ENCODE results near the gene DDX3X. TPM values are rescaled to one million over a fixed set of nuclear protein-coding genes. Genes with fewer than 3 reads are reported as not detected.
"Not testable (repeated sequence)": the region's sequence is repeated elsewhere in the genome, so short reads cannot be mapped to it uniquely, and the experiment has no call there.

DDX3X gene
- total RNA-seq (ENCODE audit: low replicate concordance), result 216 and 264 TPM in 2 replicates

DNA sequence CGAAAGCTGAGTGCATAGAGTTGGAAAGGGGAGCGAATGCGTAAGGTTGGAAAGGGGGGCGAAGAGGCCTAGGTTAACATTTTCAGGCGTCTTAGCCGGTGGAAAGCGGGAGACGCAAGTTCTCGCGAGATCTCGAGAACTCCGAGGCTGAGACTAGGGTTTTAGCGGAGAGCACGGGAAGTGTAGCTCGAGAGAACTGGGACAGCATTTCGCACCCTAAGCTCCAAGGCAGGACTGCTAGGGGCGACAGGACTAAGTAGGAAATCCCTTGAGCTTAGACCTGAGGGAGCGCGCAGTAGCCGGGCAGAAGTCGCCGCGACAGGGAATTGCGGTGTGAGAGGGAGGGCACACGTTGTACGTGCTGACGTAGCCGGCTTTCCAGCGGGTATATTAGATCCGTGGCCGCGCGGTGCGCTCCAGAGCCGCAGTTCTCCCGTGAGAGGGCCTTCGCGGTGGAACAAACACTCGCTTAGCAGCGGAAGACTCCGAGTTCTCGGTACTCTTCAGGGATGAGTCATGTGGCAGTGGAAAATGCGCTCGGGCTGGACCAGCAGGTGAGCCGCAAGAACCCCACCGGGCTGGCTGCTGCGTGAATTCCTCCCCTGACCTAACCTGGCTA, at the start of gene DDX3X:
TSS of gene DDX3X (plus strand) at position 419 of the 619 bp plus-strand sequence. CDS start at position 510, 91 bp downstream.
- H3K4me3 Mint-ChIP-seq, result peak within 1 kb of the TSS; percentile 94
- DNase-seq (ENCODE audit: low spot score), result peak; percentile 90
- peaks cover 66% of the 10 kb centered on the region for H3K79me2 ChIP-seq (ENCODE audit: low read depth)
- H3K36me3 ChIP-seq, result peaks cover 4% of the 10 kb centered on the region
- H3K27me3 ChIP-seq, result no peaks in the 10 kb centered on the region
- H3K4me1 ChIP-seq, result peaks cover 16% of the 10 kb centered on the region
- peak within 1 kb of the TSS; percentile 84 for H3K4me3 ChIP-seq
- H4K20me1 ChIP-seq (ENCODE audit: low read depth), result peaks cover 44% of the 10 kb centered on the region
- peaks cover 12% of the 10 kb centered on the region for H3K27me3 Mint-ChIP-seq (ENCODE audit: insufficient read depth, low read depth)
- H3K27ac ChIP-seq, result peak within 1 kb of the TSS; percentile 99
- peak within 1 kb of the TSS; percentile 87 for H3K4me2 ChIP-seq
- H3K9me3 Mint-ChIP-seq, result peaks cover 3% of the 10 kb centered on the region
- peaks cover 5% of the 10 kb centered on the region for H3K36me3 Mint-ChIP-seq
- peaks cover 24% of the 10 kb centered on the region for H3F3A ChIP-seq (ENCODE audit: low read depth)
- peak within 1 kb of the TSS; percentile 100 for H3K27ac Mint-ChIP-seq
- peak within 1 kb of the TSS; percentile 55 for H2AFZ ChIP-seq (replicated peaks)
- H3K9me3 ChIP-seq (ENCODE audit: low read depth), result no peaks in the 10 kb centered on the region
- peak within 1 kb of the TSS; percentile 97 for H3K9ac ChIP-seq
- H3K4me1 Mint-ChIP-seq, result peaks cover 16% of the 10 kb centered on the region
- TF ChIP-seq EZH2 (IDR thresholded peaks at IDR 0.05), result no peak
- TF ChIP-seq CTCF (IDR thresholded peaks at IDR 0.05), result peak; percentile 19

DNA sequence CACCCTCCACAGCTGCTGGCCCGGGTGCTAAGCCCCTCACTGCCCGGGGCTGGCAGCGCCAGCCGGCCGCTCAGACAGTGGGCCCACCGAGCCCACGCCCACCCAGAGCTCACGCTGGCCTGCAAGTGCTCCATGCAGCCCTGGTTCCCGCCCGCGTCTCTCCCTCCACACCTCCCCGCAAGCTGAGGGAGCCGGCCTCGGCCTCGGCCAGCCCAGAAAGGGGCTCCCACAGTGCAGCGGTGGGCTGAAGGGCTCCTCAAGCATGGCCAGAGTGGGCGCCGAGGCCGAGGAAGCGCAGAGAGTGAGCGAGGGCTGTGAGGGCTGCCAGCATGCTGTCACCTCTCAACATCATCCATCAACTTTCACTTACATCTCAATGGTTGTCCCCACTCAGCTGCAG, 48.0 kb upstream of the DDX3X start:
- not testable (repeated sequence) for H3K4me2 ChIP-seq; H3K36me3 Mint-ChIP-seq; H3K79me2 ChIP-seq (ENCODE audit: low read depth); H3K27ac Mint-ChIP-seq; DNase-seq (ENCODE audit: low spot score); H3K4me3 ChIP-seq; H3K9me3 ChIP-seq (ENCODE audit: low read depth); H3K27ac ChIP-seq; H3K27me3 Mint-ChIP-seq (ENCODE audit: insufficient read depth, low read depth); H3K4me3 Mint-ChIP-seq; H3K9ac ChIP-seq; H3K4me1 Mint-ChIP-seq; H3K36me3 ChIP-seq; H2AFZ ChIP-seq (replicated peaks); H4K20me1 ChIP-seq (ENCODE audit: low read depth); H3K27me3 ChIP-seq
- Histone ChIP-seq H3F3A (ENCODE audit: low read depth) (peaks cover 20% of the 10 kb centered on the region), H3K4me1 (peaks cover 10% of the 10 kb centered on the region)
- H3K9me3 Mint-ChIP-seq, result peaks cover 14% of the 10 kb centered on the region

DNA sequence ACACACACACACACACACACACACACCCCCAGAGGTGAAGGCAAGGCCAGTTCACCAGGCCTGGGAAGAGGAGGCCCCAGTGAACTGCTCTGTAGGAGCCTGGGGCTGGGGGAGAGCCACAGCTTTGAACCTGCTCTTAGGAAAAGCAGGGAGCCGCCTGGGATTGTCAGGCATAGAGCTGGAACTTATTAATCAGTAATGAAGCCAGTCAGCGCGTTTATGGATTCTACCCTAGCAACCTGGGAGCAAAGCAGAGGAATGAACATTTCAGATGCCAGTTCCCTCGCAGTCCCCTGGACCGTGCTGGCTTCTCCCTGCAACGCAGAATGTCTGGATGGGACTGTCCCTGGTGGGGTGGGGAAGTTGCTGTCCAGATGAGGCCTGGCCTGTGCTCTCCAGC, 45.3 kb upstream of the DDX3X start:
- H3K4me2 ChIP-seq, result no peak overlapping the region
- no peaks in the 10 kb centered on the region for H3K27me3 ChIP-seq
- Mint-ChIP-seq H3K27me3 (ENCODE audit: insufficient read depth, low read depth) (no peaks in the 10 kb centered on the region), H3K36me3 (no peaks in the 10 kb centered on the region), H3K27ac (no peak overlapping the region), H3K9me3 (peaks cover 22% of the 10 kb centered on the region), H3K4me3 (peak overlapping the region; percentile 4), H3K4me1 (peaks cover 18% of the 10 kb centered on the region)
- TF ChIP-seq CTCF (IDR thresholded peaks at IDR 0.05) (no peak), EZH2phosphoT487 (IDR thresholded peaks at IDR 0.05) (no peak), EZH2 (IDR thresholded peaks at IDR 0.05) (no peak)
- no peak overlapping the region for H3K9ac ChIP-seq
- H3K4me3 ChIP-seq, result no peak overlapping the region
- H3K4me1 ChIP-seq, result peaks cover 21% of the 10 kb centered on the region
- no peak for DNase-seq (ENCODE audit: low spot score)
- no peak overlapping the region for H2AFZ ChIP-seq (replicated peaks)
- H3K79me2 ChIP-seq (ENCODE audit: low read depth), result no peaks in the 10 kb centered on the region
- H3F3A ChIP-seq (ENCODE audit: low read depth), result peaks cover 45% of the 10 kb centered on the region
- H3K36me3 ChIP-seq, result no peaks in the 10 kb centered on the region
- no peaks in the 10 kb centered on the region for H4K20me1 ChIP-seq (ENCODE audit: low read depth)
- no peak overlapping the region for H3K27ac ChIP-seq
- H3K9me3 ChIP-seq (ENCODE audit: low read depth), result peaks cover 3% of the 10 kb centered on the region

GRCh38 chrX:41289095-41289494, 44.9 kb upstream of the DDX3X start:
- H3K27ac ChIP-seq, result no peak overlapping the region

More at GRCh38 chrX:41289095-41289494, 44.9 kb upstream of the DDX3X start:
- Mint-ChIP-seq H3K4me1 (peaks cover 18% of the 10 kb centered on the region), H3K27me3 (ENCODE audit: insufficient read depth, low read depth) (no peaks in the 10 kb centered on the region), H3K36me3 (no peaks in the 10 kb centered on the region), H3K27ac (no peak overlapping the region), H3K9me3 (peaks cover 19% of the 10 kb centered on the region), H3K4me3 (no peak overlapping the region)
- peaks cover 3% of the 10 kb centered on the region for H3K9me3 ChIP-seq (ENCODE audit: low read depth)
- no peaks in the 10 kb centered on the region for H3K79me2 ChIP-seq (ENCODE audit: low read depth)
- peaks cover 42% of the 10 kb centered on the region for H3F3A ChIP-seq (ENCODE audit: low read depth)
- DNase-seq (ENCODE audit: low spot score), result no peak
- H3K4me1 ChIP-seq, result peaks cover 21% of the 10 kb centered on the region
- H3K9ac ChIP-seq, result no peak overlapping the region
- no peaks in the 10 kb centered on the region for H4K20me1 ChIP-seq (ENCODE audit: low read depth)
- H3K27me3 ChIP-seq, result no peaks in the 10 kb centered on the region
- no peak overlapping the region for H3K4me2 ChIP-seq
- no peak for TF ChIP-seq CTCF (IDR thresholded peaks at IDR 0.05)
- TF ChIP-seq EZH2 (IDR thresholded peaks at IDR 0.05), result no peak
- TF ChIP-seq EZH2phosphoT487 (IDR thresholded peaks at IDR 0.05), result no peak
- no peak overlapping the region for H3K4me3 ChIP-seq
- H2AFZ ChIP-seq (replicated peaks), result no peak overlapping the region
- H3K36me3 ChIP-seq, result no peaks in the 10 kb centered on the region

Data from neural progenitor cell (in vitro differentiated cells).